Stimulated activated CD4-positive, alpha-beta T cell treated with anti-CD3 and anti-CD28 coated beads, Interleukin-12 subunit alpha, Interleukin-12 subunit beta, amount 100 ng/mL, for 48 hours (primary cell): Measurements from ENCODE around the gene PYGO2.

ENCODE experiments used
- DNase-seq, 3 donors: peaks; one replicate each; pipeline ENCODE4 v3.0.0-alpha.2; 2020; ENCODE audit warnings: low read depth in 2 of 3, low spot score in 1 of 3

The PYGO2 gene

GRCh38 chr1:154944401-154945159 lies 17.0 kb downstream of the PYGO2 start:
- no peak for DNase-seq

- DNase-seq: no peak
Observed at GRCh38 chr1:154943649-154944400, 17.8 kb downstream of the PYGO2 start.

- no peak for DNase-seq
Observed at GRCh38 chr1:154941333-154942013, 20.1 kb downstream of the PYGO2 start.

GRCh38 chr1:154940651-154941194 lies 20.9 kb downstream of the PYGO2 start:
- no peak for DNase-seq

- DNase-seq: no peak
Observed at GRCh38 chr1:154940213-154940560, 21.4 kb downstream of the PYGO2 start.

- no peak for DNase-seq
Observed at GRCh38 chr1:154938604-154939399, 22.8 kb downstream of the PYGO2 start.

GRCh38 chr1:154937988-154938386 lies 23.6 kb downstream of the PYGO2 start:
- DNase-seq: no peak

GRCh38 chr1:154937085-154937987 lies 24.2 kb downstream of the PYGO2 start:
- DNase-seq: peak; percentile 81 to 84 (median 82)

- peak; percentile 91 to 94 (median 92) for DNase-seq
Observed at GRCh38 chr1:154936555-154937084, 25.0 kb downstream of the PYGO2 start, which contains the start of gene PMVK. Gene PMVK, minus strand, starts transcription at chr1:154936719. Its CDS starts 34 bp downstream, at chr1:154936685.

GRCh38 chr1:154935749-154936554 lies 25.6 kb downstream of the PYGO2 start:
- no peak for DNase-seq

- DNase-seq: no peak
Observed at GRCh38 chr1:154934358-154934948, 27.1 kb downstream of the PYGO2 start.

GRCh38 chr1:154931940-154932487 lies 29.6 kb downstream of the PYGO2 start:
- DNase-seq: no peak

- DNase-seq: no peak
Observed at GRCh38 chr1:154926201-154926600, 35.4 kb downstream of the PYGO2 start.

GRCh38 chr1:154925335-154926170 lies 36.0 kb downstream of the PYGO2 start:
- no peak for DNase-seq

GRCh38 chr1:154923695-154924094 lies 37.9 kb downstream of the PYGO2 start:
- DNase-seq: no peak

GRCh38 chr1:154913273-154913672 lies 48.3 kb downstream of the PYGO2 start:
- no peak for DNase-seq

- no peak for DNase-seq
Observed at GRCh38 chr1:154912755-154913154, 48.8 kb downstream of the PYGO2 start.
